HL-60/S4 treated with phorbol 12-myristate 13-acetate at 8.2 ng/mL for 4 days and 3 days (cell line): Measurements from ENCODE around the gene NOTCH1.

Source experiments
- in situ Hi-C: fragments of 300-500 bp; cut with MboI; formaldehyde crosslinking; loops from 2 replicates; pipeline ENCODE4 v1.15.0; 2022; ENCODE audit warnings: low sequenced_read_pairs

The NOTCH1 gene

GRCh38 chr9:136546697-136547501 lies 1.1 kb upstream of the NOTCH1 start:
- in situ Hi-C loops, result no loop called here

- in situ Hi-C loops, result no loop called here
Observed at GRCh38 chr9:136545692-136545964, 220 bp downstream of the NOTCH1 start.

GRCh38 chr9:136544964-136545691 lies 720 bp downstream of the NOTCH1 start:
- in situ Hi-C loops, result no loop called here

GRCh38 chr9:136544548-136544963 lies 1.3 kb downstream of the NOTCH1 start:
- in situ Hi-C loops, result no loop called here

GRCh38 chr9:136543830-136544547 lies 1.9 kb downstream of the NOTCH1 start:
- in situ Hi-C loops, result no loop called here

GRCh38 chr9:136543280-136543679 lies 2.6 kb downstream of the NOTCH1 start:
- in situ Hi-C loops, result no loop called here

- in situ Hi-C loops, result no loop called here
Observed at GRCh38 chr9:136542241-136543040, 3.4 kb downstream of the NOTCH1 start.

- in situ Hi-C loops, result no loop called here
Observed at GRCh38 chr9:136541709-136542108, 4.1 kb downstream of the NOTCH1 start.

- in situ Hi-C loops, result no loop called here
Observed at GRCh38 chr9:136541179-136541578, 4.7 kb downstream of the NOTCH1 start.

GRCh38 chr9:136539427-136540421 lies 6.1 kb downstream of the NOTCH1 start:
- in situ Hi-C loops, result no loop called here

GRCh38 chr9:136538599-136539426 lies 7.0 kb downstream of the NOTCH1 start:
- in situ Hi-C loops, result no loop called here

- in situ Hi-C loops, result no loop called here
Observed at GRCh38 chr9:136537896-136538598, 7.8 kb downstream of the NOTCH1 start.

GRCh38 chr9:136537411-136537810 lies 8.4 kb downstream of the NOTCH1 start:
- in situ Hi-C loops, result no loop called here

- in situ Hi-C loops, result no loop called here
Observed at GRCh38 chr9:136536721-136537241, 9.1 kb downstream of the NOTCH1 start.

- in situ Hi-C loops, result no loop called here
Observed at GRCh38 chr9:136536051-136536720, 9.7 kb downstream of the NOTCH1 start.

GRCh38 chr9:136535070-136535469 lies 10.8 kb downstream of the NOTCH1 start:
- in situ Hi-C loops, result no loop called here

- in situ Hi-C loops, result no loop called here
Observed at GRCh38 chr9:136534366-136534765, 11.5 kb downstream of the NOTCH1 start.

- in situ Hi-C loops, result no loop called here
Observed at GRCh38 chr9:136533775-136534157, 12.1 kb downstream of the NOTCH1 start.
